Measurements from ENCODE around the gene NEAT1. TPM values are rescaled to one million over a fixed set of nuclear protein-coding genes. Genes with fewer than 3 reads are reported as not detected.

The NEAT1 gene
- total and polyA plus RNA-seq, 9 of the 15 experiments (the other 6 are each of a cell fraction or from before 2014, with no cell fraction given): 20.1 to 389 (median 62.8) TPM

DNA sequence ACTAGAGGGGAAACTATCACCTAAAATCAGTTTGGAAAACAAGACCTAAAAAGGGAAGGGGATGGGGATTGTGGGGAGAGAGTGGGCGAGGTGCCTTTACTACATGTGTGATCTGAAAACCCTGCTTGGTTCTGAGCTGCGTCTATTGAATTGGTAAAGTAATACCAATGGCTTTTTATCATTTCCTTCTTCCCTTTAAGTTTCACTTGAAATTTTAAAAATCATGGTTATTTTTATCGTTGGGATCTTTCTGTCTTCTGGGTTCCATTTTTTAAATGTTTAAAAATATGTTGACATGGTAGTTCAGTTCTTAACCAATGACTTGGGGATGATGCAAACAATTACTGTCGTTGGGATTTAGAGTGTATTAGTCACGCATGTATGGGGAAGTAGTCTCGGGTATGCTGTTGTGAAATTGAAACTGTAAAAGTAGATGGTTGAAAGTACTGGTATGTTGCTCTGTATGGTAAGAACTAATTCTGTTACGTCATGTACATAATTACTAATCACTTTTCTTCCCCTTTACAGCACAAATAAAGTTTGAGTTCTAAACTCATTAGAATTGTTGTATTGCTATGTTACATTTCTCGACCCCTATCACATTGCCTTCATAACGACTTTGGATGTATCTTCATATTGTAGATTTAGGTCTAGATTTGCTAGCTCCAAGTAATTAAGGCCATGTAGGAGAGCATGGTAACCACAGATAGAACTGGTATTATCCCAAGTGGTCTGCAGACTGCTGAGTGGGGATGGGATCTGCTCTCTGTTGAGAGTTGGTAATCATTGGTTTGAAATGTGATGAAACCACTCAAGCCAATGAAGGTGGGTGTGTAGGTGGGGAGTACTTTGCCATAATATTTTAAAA is 3.6 kb downstream of the NEAT1 start (continued):
- TF ChIP-seq, protein P1, sequence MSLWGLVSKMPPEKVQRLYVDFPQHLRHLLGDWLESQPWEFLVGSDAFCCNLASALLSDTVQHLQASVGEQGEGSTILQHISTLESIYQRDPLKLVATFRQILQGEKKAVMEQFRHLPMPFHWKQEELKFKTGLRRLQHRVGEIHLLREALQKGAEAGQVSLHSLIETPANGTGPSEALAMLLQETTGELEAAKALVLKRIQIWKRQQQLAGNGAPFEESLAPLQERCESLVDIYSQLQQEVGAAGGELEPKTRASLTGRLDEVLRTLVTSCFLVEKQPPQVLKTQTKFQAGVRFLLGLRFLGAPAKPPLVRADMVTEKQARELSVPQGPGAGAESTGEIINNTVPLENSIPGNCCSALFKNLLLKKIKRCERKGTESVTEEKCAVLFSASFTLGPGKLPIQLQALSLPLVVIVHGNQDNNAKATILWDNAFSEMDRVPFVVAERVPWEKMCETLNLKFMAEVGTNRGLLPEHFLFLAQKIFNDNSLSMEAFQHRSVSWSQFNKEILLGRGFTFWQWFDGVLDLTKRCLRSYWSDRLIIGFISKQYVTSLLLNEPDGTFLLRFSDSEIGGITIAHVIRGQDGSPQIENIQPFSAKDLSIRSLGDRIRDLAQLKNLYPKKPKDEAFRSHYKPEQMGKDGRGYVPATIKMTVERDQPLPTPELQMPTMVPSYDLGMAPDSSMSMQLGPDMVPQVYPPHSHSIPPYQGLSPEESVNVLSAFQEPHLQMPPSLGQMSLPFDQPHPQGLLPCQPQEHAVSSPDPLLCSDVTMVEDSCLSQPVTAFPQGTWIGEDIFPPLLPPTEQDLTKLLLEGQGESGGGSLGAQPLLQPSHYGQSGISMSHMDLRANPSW (CRISPR knock-in tag; IDR thresholded peaks at IDR 0.05): no peak
- TF ChIP-seq, protein P2, sequence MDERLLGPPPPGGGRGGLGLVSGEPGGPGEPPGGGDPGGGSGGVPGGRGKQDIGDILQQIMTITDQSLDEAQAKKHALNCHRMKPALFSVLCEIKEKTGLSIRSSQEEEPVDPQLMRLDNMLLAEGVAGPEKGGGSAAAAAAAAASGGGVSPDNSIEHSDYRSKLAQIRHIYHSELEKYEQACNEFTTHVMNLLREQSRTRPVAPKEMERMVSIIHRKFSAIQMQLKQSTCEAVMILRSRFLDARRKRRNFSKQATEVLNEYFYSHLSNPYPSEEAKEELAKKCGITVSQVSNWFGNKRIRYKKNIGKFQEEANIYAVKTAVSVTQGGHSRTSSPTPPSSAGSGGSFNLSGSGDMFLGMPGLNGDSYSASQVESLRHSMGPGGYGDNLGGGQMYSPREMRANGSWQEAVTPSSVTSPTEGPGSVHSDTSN (CRISPR knock-in tag; IDR thresholded peaks at IDR 0.05; ENCODE audit: low read depth): no peak
- TF ChIP-seq, protein P2 (tag; conservative IDR thresholded peaks at IDR 0.05; ENCODE audit: low read depth): no peak
- TF ChIP-seq FOXJ2 (tag; IDR thresholded peaks at IDR 0.05) (0 out of 2 replicates have a peak, but pooled peaks have one; percentile 7), POLR2A (conservative IDR thresholded peaks at IDR 0.05) (peak; percentile 65), RBFOX2 (IDR thresholded peaks at IDR 0.05; ENCODE audit: low read depth, low read length) (peak; percentile 76), ZNF586 (CRISPR knock-in tag; conservative IDR thresholded peaks at IDR 0.05) (no peak), RAD51 (IDR thresholded peaks at IDR 0.05; ENCODE audit: borderline replicate concordance, low read depth) (no peak), GATAD2A (IDR thresholded peaks at IDR 0.05) (no peak), TCFL5 (CRISPR knock-in tag; conservative IDR thresholded peaks at IDR 0.05) (no peak), ILF3 (IDR thresholded peaks at IDR 0.05; ENCODE audit: borderline replicate concordance) (no peak), NR1H2 (CRISPR knock-in tag; IDR thresholded peaks at IDR 0.05) (peak; percentile 93)
- TF ChIP-seq, protein P3, sequence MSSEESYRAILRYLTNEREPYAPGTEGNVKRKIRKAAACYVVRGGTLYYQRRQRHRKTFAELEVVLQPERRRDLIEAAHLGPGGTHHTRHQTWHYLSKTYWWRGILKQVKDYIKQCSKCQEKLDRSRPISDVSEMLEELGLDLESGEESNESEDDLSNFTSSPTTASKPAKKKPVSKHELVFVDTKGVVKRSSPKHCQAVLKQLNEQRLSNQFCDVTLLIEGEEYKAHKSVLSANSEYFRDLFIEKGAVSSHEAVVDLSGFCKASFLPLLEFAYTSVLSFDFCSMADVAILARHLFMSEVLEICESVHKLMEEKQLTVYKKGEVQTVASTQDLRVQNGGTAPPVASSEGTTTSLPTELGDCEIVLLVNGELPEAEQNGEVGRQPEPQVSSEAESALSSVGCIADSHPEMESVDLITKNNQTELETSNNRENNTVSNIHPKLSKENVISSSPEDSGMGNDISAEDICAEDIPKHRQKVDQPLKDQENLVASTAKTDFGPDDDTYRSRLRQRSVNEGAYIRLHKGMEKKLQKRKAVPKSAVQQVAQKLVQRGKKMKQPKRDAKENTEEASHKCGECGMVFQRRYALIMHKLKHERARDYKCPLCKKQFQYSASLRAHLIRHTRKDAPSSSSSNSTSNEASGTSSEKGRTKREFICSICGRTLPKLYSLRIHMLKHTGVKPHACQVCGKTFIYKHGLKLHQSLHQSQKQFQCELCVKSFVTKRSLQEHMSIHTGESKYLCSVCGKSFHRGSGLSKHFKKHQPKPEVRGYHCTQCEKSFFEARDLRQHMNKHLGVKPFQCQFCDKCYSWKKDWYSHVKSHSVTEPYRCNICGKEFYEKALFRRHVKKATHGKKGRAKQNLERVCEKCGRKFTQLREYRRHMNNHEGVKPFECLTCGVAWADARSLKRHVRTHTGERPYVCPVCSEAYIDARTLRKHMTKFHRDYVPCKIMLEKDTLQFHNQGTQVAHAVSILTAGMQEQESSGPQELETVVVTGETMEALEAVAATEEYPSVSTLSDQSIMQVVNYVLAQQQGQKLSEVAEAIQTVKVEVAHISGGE (CRISPR knock-in tag; IDR thresholded peaks at IDR 0.05): no peak
- TF ChIP-seq, protein P4, sequence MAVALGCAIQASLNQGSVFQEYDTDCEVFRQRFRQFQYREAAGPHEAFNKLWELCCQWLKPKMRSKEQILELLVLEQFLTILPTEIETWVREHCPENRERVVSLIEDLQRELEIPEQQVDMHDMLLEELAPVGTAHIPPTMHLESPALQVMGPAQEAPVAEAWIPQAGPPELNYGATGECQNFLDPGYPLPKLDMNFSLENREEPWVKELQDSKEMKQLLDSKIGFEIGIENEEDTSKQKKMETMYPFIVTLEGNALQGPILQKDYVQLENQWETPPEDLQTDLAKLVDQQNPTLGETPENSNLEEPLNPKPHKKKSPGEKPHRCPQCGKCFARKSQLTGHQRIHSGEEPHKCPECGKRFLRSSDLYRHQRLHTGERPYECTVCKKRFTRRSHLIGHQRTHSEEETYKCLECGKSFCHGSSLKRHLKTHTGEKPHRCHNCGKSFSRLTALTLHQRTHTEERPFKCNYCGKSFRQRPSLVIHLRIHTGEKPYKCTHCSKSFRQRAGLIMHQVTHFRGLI (CRISPR knock-in tag; IDR thresholded peaks at IDR 0.05): no peak
- TF ChIP-seq, protein P5, sequence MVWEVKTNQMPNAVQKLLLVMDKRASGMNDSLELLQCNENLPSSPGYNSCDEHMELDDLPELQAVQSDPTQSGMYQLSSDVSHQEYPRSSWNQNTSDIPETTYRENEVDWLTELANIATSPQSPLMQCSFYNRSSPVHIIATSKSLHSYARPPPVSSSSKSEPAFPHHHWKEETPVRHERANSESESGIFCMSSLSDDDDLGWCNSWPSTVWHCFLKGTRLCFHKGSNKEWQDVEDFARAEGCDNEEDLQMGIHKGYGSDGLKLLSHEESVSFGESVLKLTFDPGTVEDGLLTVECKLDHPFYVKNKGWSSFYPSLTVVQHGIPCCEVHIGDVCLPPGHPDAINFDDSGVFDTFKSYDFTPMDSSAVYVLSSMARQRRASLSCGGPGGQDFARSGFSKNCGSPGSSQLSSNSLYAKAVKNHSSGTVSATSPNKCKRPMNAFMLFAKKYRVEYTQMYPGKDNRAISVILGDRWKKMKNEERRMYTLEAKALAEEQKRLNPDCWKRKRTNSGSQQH (CRISPR knock-in tag; IDR thresholded peaks at IDR 0.05): no peak; the same call in none of the 2 replicates

Measured in K562 (cell line).